NCI-H774 (cell line): Measurements from ENCODE around the gene CATSPER1.

Experiments
- DNase-seq: peaks from one replicate; lab custom pipeline; 2025; lab: John Stamatoyannopoulos, UW

CATSPER1 gene

GRCh38 chr11:65968600-65969482 is 57.4 kb downstream of the CATSPER1 start:
- no peak for DNase-seq

- no peak for DNase-seq
Observed at GRCh38 chr11:65967329-65967934, 58.8 kb downstream of the CATSPER1 start.
